ENCODE measurements around the gene NR4A1. TPM values are rescaled to one million over a fixed set of nuclear protein-coding genes. Genes with fewer than 3 reads are reported as not detected.

The NR4A1 gene
- total and polyA plus RNA-seq, 7 donors = 17.5 to 92.8 (median 50.2) TPM

DNA sequence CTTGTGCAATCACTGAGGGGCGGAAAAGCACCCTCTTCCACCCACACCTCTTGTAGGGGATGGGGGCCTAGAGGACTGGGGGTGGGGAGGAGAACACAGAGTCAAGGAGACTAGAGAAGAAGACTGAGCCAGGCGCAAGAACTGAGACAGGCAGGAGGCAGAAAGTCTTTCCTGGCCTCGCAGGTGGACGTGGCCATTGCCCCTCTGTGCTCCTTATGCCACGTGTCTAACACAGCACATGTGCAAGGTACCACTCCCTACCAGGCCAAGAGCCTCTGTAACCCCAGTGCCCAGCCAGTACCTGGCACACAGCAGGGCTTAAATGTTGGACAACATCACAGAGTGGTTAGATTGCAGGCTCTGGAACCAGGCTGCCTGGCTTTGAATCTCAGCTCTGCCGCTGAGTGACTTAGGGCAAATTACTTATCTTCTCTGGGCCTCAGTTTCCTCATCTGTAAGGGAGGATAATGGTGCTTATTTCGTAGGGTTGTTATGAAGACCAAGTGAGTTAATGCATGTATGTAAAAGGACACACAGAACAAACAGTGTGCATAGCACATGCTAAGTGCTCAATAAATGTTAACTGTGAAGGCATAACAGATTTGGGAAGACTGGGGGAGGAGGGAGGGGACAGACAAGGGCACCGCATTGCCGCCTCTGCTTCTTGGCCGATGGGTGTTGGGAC lies 45.9 kb upstream of the NR4A1 start:
- peak in 1 of 2 donors; percentile 28 for DNase-seq
- ATAC-seq = no peak

DNA sequence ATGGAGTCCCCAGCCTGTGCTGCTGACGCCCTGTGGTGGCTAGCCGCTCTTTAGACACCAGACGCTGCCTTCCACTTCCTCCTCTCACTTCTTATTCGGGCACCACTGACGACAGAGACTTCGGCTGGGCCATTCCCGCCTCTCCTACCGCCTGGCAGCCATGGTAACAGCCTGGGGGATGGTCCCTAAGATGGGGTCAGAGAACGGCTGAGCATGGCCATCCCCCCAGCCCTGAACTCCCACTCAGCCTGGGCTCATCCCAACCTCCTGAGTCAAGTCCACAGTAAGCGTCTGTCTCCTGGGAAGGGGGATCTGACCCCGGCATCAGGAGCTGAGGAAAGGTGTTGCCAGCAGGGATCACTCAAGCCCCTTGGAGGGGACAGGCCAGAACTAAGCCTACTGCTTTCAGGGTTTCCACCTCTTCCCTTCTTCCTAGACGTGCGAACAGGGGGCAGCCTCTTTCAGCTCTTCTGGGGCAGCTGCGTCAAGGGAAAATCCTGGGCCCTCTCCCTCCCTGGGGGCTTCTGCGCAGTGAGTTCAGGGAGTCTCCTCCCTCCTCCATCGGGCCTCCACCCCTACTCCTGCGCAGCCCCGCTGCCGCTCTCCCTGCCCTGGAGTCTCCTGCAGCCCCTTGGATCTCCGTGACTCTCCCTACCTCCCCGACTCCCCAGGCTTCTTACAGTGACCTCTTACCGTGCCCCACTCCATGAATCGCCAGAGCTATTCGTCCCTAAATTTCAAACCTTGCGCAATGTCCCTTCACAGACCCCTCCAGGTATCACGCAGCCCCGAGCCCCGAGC lies 45.1 kb upstream of the NR4A1 start:
- peak in 2 of 4 donors; percentile 6 to 9 for ATAC-seq
- TF ChIP-seq, protein P1, sequence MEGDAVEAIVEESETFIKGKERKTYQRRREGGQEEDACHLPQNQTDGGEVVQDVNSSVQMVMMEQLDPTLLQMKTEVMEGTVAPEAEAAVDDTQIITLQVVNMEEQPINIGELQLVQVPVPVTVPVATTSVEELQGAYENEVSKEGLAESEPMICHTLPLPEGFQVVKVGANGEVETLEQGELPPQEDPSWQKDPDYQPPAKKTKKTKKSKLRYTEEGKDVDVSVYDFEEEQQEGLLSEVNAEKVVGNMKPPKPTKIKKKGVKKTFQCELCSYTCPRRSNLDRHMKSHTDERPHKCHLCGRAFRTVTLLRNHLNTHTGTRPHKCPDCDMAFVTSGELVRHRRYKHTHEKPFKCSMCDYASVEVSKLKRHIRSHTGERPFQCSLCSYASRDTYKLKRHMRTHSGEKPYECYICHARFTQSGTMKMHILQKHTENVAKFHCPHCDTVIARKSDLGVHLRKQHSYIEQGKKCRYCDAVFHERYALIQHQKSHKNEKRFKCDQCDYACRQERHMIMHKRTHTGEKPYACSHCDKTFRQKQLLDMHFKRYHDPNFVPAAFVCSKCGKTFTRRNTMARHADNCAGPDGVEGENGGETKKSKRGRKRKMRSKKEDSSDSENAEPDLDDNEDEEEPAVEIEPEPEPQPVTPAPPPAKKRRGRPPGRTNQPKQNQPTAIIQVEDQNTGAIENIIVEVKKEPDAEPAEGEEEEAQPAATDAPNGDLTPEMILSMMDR (IDR thresholded peaks at IDR 0.05) = no peak
- peak; percentile 39 to 71 for DNase-seq
- no peak overlapping the region for H3K27ac ChIP-seq
- H3K4me3 ChIP-seq = peak overlapping the region; percentile 75
- peaks cover 0 to 5% of the 10 kb centered on the region in 2 donors for H3K36me3 ChIP-seq (ENCODE audit: insufficient read depth in 1 of 2, low read depth in 1 of 2)
- H3K4me1 ChIP-seq = peaks cover 4% of the 10 kb centered on the region
- intact Hi-C loops (cut with DNase I) = loop anchor here (1.0 to 5.0 kb wide), 2 partner anchors 17 to 116 kb away; no protein-coding TSS in a partner anchor
- H3K9me3 ChIP-seq = no peaks in the 10 kb centered on the region
- H3K27me3 ChIP-seq (ENCODE audit: insufficient read depth in 3 of 3, low read length in 2 of 3) = peaks cover 0 to 24% (median 8%) of the 10 kb centered on the region in 3 donors
- 43 to 47% (median 44%) methylated on average over 24 to 28 of the region's 28 CpGs for WGBS, 3 donors

More for the DNA sequence above, 45.9 kb upstream of the NR4A1 start:
- H3K36me3 ChIP-seq (ENCODE audit: insufficient read depth in 1 of 2, low read depth in 1 of 2) = no peaks in the 10 kb centered on the region
- TF ChIP-seq, protein P1 (IDR thresholded peaks at IDR 0.05) = no peak
- intact Hi-C loops (cut with DNase I) = loop anchor here (1.0 to 5.0 kb wide), 2 partner anchors 18 to 117 kb away; no protein-coding TSS in a partner anchor
- peaks cover 4% of the 10 kb centered on the region for H3K4me1 ChIP-seq
- no peaks in the 10 kb centered on the region for H3K9me3 ChIP-seq
- WGBS, 3 donors = 81 to 93% (median 90%) methylated on average over 10 of the region's 10 CpGs
- peaks cover 0 to 24% (median 8%) of the 10 kb centered on the region in 3 donors for H3K27me3 ChIP-seq (ENCODE audit: insufficient read depth in 3 of 3, low read length in 2 of 3)
- H3K4me3 ChIP-seq = no peak overlapping the region
- no peak overlapping the region for H3K27ac ChIP-seq

DNA sequence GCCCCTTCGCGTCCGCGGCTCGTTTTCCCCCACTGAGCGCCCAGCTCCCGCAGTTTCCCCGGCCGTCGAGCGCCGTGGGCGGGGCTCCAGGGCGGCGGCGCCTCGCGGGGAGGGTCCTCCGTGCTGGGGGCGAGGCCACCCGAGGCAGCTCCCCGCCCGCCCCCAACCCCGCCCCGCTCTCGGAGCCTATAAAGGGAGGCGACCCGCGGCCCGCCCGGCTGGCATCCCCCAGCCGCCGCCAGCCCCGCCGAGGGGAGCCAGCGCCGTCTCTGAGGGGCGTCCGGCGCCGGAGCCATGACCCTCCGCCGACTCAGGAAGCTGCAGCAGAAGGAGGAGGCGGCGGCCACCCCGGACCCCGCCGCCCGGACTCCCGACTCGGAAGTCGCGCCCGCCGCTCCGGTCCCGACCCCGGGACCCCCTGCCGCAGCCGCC lies 44.5 kb upstream of the NR4A1 start, which contains the start of gene TAMALIN:
Gene TAMALIN (plus strand): TSS at position 221 of the 432 bp plus-strand sequence. CDS start 74 bp downstream, at position 295.
- H3K36me3 ChIP-seq (ENCODE audit: insufficient read depth in 1 of 2, low read depth in 1 of 2) = peaks cover 0 to 11% of the 10 kb centered on the region in 2 donors
- DNase-seq (peak; percentile 75 to 85), ATAC-seq (peak in 3 of 4 donors; percentile 40 to 45 (median 43))
- H3K27me3 ChIP-seq (ENCODE audit: insufficient read depth in 3 of 3, low read length in 2 of 3) = peaks cover 0 to 24% (median 8%) of the 10 kb centered on the region in 3 donors
- intact Hi-C loops (cut with DNase I) = loop anchor here in 1 of 2 donors (5.0 kb wide), 1 partner anchor 116 kb away; no protein-coding TSS in a partner anchor
- H3K9me3 ChIP-seq = no peaks in the 10 kb centered on the region
- TF ChIP-seq, protein P1 (IDR thresholded peaks at IDR 0.05) = no peak
- H3K4me3 ChIP-seq = peak within 1 kb of the TSS; percentile 75
- 0 to 1% (median 1%) methylated on average over 7 to 60 of the region's 60 CpGs for WGBS, 3 donors
- peaks cover 4% of the 10 kb centered on the region for H3K4me1 ChIP-seq
- H3K27ac ChIP-seq = peak within 1 kb of the TSS; percentile 62

DNA sequence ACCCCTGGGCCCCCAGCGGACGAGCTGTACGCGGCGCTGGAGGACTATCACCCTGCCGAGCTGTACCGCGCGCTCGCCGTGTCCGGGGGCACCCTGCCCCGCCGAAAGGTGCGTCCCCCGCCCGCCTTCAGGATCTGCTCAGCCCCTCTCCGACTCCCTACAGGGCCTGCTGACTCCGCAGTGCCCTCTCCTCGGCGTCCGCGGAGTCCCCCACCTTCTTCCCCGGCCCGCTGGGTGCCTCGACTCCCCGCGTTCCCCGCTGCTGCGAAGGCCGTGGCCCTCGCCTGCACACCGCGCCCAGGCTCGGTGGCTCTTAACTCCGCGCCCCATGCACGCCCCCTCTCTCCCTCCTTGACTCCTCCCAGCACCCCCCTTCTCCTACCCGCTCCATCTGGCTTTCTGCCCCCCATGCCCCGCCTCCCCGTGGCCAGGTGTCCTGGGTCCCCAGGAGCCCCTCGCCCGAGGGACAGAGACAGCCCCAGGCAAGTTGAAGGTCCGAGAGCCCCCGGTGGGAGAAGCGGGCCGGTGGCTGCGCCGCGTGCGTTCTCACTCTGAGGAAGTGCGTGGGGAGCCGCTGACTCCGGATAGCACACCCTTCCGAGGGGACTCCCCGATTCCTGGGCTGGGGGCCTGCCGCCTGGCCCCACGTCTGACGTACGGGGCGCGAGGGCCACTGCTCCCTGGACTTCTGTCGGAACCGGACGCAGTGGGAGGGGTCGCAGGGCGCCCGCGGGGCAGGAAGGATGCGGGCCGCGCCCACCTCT lies 43.9 kb upstream of the NR4A1 start:
- peak; percentile 14 to 33 (median 23) for ATAC-seq
- TF ChIP-seq, protein P1 (IDR thresholded peaks at IDR 0.05) = no peak
- intact Hi-C loops (cut with DNase I) = loop anchor here in 1 of 2 donors (5.0 kb wide), 1 partner anchor 115 kb away; no protein-coding TSS in a partner anchor
- peak; percentile 56 to 72 for DNase-seq
- peak overlapping the region; percentile 62 for H3K27ac ChIP-seq
- no peaks in the 10 kb centered on the region for H3K9me3 ChIP-seq
- 8 to 12% (median 11%) methylated on average over 48 to 72 of the region's 72 CpGs for WGBS, 3 donors
- H3K4me1 ChIP-seq = peaks cover 4% of the 10 kb centered on the region
- peaks cover 0 to 24% (median 8%) of the 10 kb centered on the region in 3 donors for H3K27me3 ChIP-seq (ENCODE audit: insufficient read depth in 3 of 3, low read length in 2 of 3)
- H3K4me3 ChIP-seq = peak overlapping the region; percentile 75
- peaks cover 0 to 16% of the 10 kb centered on the region in 2 donors for H3K36me3 ChIP-seq (ENCODE audit: insufficient read depth in 1 of 2, low read depth in 1 of 2)

Measured in psoas muscle (tissue), 8 donors.